Activated T-cell treated with anti-CD3 and anti-CD28 coated beads, Interleukin-2, amount 50 U/mL, for 4 hours (primary cell): ENCODE measurements around the gene RPGRIP1. TPM values are rescaled to one million over a fixed set of nuclear protein-coding genes. Genes with fewer than 3 reads are reported as not detected.
"Not testable (repeated sequence)": the region's sequence is repeated elsewhere in the genome, so short reads cannot be mapped to it uniquely, and the experiment has no call there.

Experiments
- ATAC-seq, 2 donors: fragments of 200-7000 bp; cut with Tn5 transposase; one replicate each; pipeline ENCODE4 v1.10.0; 2021
- DNase-seq: peaks from one replicate; pipeline ENCODE4 v3.0.0-alpha.2; 2020
- H3K27me3 Mint-ChIP-seq: one replicate; pipeline ENCODE4 v1.8.0; 2021; ENCODE audit warnings: low read depth, mixed read lengths
- H3K36me3 Mint-ChIP-seq: one replicate; pipeline ENCODE4 v1.8.0; 2022; ENCODE audit warnings: mixed read lengths; ENCODE audit not compliant: insufficient read depth
- H3K4me1 Mint-ChIP-seq: one replicate; pipeline ENCODE4 v1.8.0; 2021; ENCODE audit warnings: low read depth, mixed read lengths
- H3K4me3 Mint-ChIP-seq: one replicate; pipeline ENCODE4 v1.8.0; 2021; ENCODE audit warnings: mild to moderate bottlenecking, moderate library complexity, mixed read lengths
- H3K9me3 Mint-ChIP-seq: one replicate; pipeline ENCODE4 v1.8.0; 2021; ENCODE audit warnings: mixed read lengths
- total RNA-seq, 3 donors: library from RNA; stranded (reverse); gene quantifications; one replicate each; pipeline ENCODE4 v1.2.1, GENCODE V29; 2021

The RPGRIP1 gene
- total RNA-seq, 3 donors from 2014 or later = 0.08 to 0.35 TPM; not detected in 1

GRCh38 chr14:21267886-21268616 is 11.8 kb upstream of the RPGRIP1 start:
- H3K4me1 Mint-ChIP-seq = peaks cover 35% of the 10 kb centered on the region
- H3K36me3 Mint-ChIP-seq = peaks cover 50% of the 10 kb centered on the region

GRCh38 chr14:21268617-21269251 is 11.1 kb upstream of the RPGRIP1 start:
- Mint-ChIP-seq H3K27me3 (no peaks in the 10 kb centered on the region), H3K4me1 (peaks cover 28% of the 10 kb centered on the region), H3K9me3 (no peaks in the 10 kb centered on the region), H3K4me3 (peak overlapping the region; percentile 100), H3K36me3 (peaks cover 43% of the 10 kb centered on the region)
- DNase-seq (peak; percentile 27), ATAC-seq (no peak)

More at GRCh38 chr14:21267886-21268616, 11.8 kb upstream of the RPGRIP1 start:
- no peak for ATAC-seq
- Mint-ChIP-seq H3K4me3 (peak overlapping the region; percentile 100), H3K27me3 (no peaks in the 10 kb centered on the region), H3K9me3 (no peaks in the 10 kb centered on the region)
- DNase-seq = no peak

GRCh38 chr14:21269252-21270046 is 10.4 kb upstream of the RPGRIP1 start, which contains the start of gene HNRNPC:
Gene HNRNPC (minus strand): TSS chr14:21269442. CDS start chr14:21234193, 35,249 bp downstream.
- DNase-seq (peak; percentile 100), ATAC-seq (peak; percentile 90 to 92)
- peak within 1 kb of the TSS; percentile 100 for H3K4me3 Mint-ChIP-seq
- no peaks in the 10 kb centered on the region for H3K27me3 Mint-ChIP-seq
- H3K4me1 Mint-ChIP-seq = peaks cover 21% of the 10 kb centered on the region
- no peaks in the 10 kb centered on the region for H3K9me3 Mint-ChIP-seq
- H3K36me3 Mint-ChIP-seq = peaks cover 37% of the 10 kb centered on the region

- ATAC-seq, DNase-seq, H3K27me3 Mint-ChIP-seq, H3K4me3 Mint-ChIP-seq, H3K9me3 Mint-ChIP-seq: not testable (repeated sequence)
- Mint-ChIP-seq H3K4me1 (peaks cover 10% of the 10 kb centered on the region), H3K36me3 (peaks cover 12% of the 10 kb centered on the region)
Observed at GRCh38 chr14:21272661-21273060, 7.2 kb upstream of the RPGRIP1 start.

- no peak for DNase-seq
- Mint-ChIP-seq H3K9me3 (no peaks in the 10 kb centered on the region), H3K4me1 (peaks cover 5% of the 10 kb centered on the region), H3K36me3 (no peaks in the 10 kb centered on the region), H3K27me3 (no peaks in the 10 kb centered on the region), H3K4me3 (no peak overlapping the region)
- no peak for ATAC-seq
Observed at GRCh38 chr14:21275261-21275858, 4.5 kb upstream of the RPGRIP1 start.

- no peaks in the 10 kb centered on the region for H3K9me3 Mint-ChIP-seq
- no peaks in the 10 kb centered on the region for H3K27me3 Mint-ChIP-seq
- H3K36me3 Mint-ChIP-seq = no peaks in the 10 kb centered on the region
- DNase-seq (no peak), ATAC-seq (no peak)
- peaks cover 5% of the 10 kb centered on the region for H3K4me1 Mint-ChIP-seq
- H3K4me3 Mint-ChIP-seq = no peak overlapping the region
Observed at GRCh38 chr14:21278632-21279031, 1.3 kb upstream of the RPGRIP1 start.

GRCh38 chr14:21281917-21282316 is 2.0 kb downstream of the RPGRIP1 start:
- H3K27me3 Mint-ChIP-seq, H3K4me1 Mint-ChIP-seq: not testable (repeated sequence)

GRCh38 chr14:21286516-21286915 is 6.6 kb downstream of the RPGRIP1 start:
- H3K27me3 Mint-ChIP-seq, H3K4me3 Mint-ChIP-seq, ATAC-seq, DNase-seq, H3K4me1 Mint-ChIP-seq, H3K9me3 Mint-ChIP-seq, H3K36me3 Mint-ChIP-seq: not testable (repeated sequence)

More at GRCh38 chr14:21281917-21282316, 2.0 kb downstream of the RPGRIP1 start:
- DNase-seq, ATAC-seq, H3K4me3 Mint-ChIP-seq, H3K36me3 Mint-ChIP-seq, H3K9me3 Mint-ChIP-seq: not testable (repeated sequence)

- ATAC-seq (no peak), DNase-seq (no peak)
- Mint-ChIP-seq H3K4me1 (no peaks in the 10 kb centered on the region), H3K27me3 (no peaks in the 10 kb centered on the region), H3K36me3 (no peaks in the 10 kb centered on the region), H3K9me3 (no peaks in the 10 kb centered on the region), H3K4me3 (no peak overlapping the region)
Observed at GRCh38 chr14:21287168-21287567, 7.3 kb downstream of the RPGRIP1 start.

- not testable (repeated sequence) for H3K9me3 Mint-ChIP-seq, H3K4me3 Mint-ChIP-seq, H3K27me3 Mint-ChIP-seq, DNase-seq, H3K36me3 Mint-ChIP-seq, H3K4me1 Mint-ChIP-seq, ATAC-seq
Observed at GRCh38 chr14:21294026-21294425, 14.1 kb downstream of the RPGRIP1 start.

- H3K36me3 Mint-ChIP-seq = no peaks in the 10 kb centered on the region
- no peak for ATAC-seq
- no peak overlapping the region for H3K4me3 Mint-ChIP-seq
- H3K4me1 Mint-ChIP-seq = peaks cover 2% of the 10 kb centered on the region
- H3K9me3 Mint-ChIP-seq = no peaks in the 10 kb centered on the region
- DNase-seq = no peak
- H3K27me3 Mint-ChIP-seq = peaks cover 11% of the 10 kb centered on the region
Observed at GRCh38 chr14:21298358-21298757, 18.5 kb downstream of the RPGRIP1 start.

GRCh38 chr14:21299562-21300130 is 19.8 kb downstream of the RPGRIP1 start:
- Mint-ChIP-seq H3K4me1 (peaks cover 2% of the 10 kb centered on the region), H3K4me3 (no peak overlapping the region), H3K27me3 (peaks cover 9% of the 10 kb centered on the region), H3K9me3 (no peaks in the 10 kb centered on the region), H3K36me3 (no peaks in the 10 kb centered on the region)
- DNase-seq (no peak), ATAC-seq (no peak)

- DNase-seq (peak; percentile 15), ATAC-seq (peak; percentile 65 to 70)
- H3K9me3 Mint-ChIP-seq = no peaks in the 10 kb centered on the region
- no peak overlapping the region for H3K4me3 Mint-ChIP-seq
- peaks cover 2% of the 10 kb centered on the region for H3K4me1 Mint-ChIP-seq
- H3K27me3 Mint-ChIP-seq = peaks cover 9% of the 10 kb centered on the region
- no peaks in the 10 kb centered on the region for H3K36me3 Mint-ChIP-seq
Observed at GRCh38 chr14:21300892-21301291, 21.0 kb downstream of the RPGRIP1 start.
